Left ventricle myocardium superior (tissue), 1 donor: Measurements from ENCODE around the gene APOBEC3F. TPM values are rescaled to one million over a fixed set of nuclear protein-coding genes. Genes with fewer than 3 reads are reported as not detected.
"Not testable (repeated sequence)": the region's sequence is repeated elsewhere in the genome, so short reads cannot be mapped to it uniquely, and the experiment has no call there.

ENCODE experiments used
- ATAC-seq: fragments of 200-7000 bp; cut with Tn5 transposase; one replicate; pipeline ENCODE4 v1.9.1; 2020; ENCODE audit warnings: mild to moderate bottlenecking, moderate library complexity
- DNase-seq: peaks from one replicate; pipeline ENCODE4 v3.0.0-alpha.2; 2020
- intact Hi-C: fragments of 100-400 bp; cut with micrococcal nuclease; formaldehyde crosslinking; loops from one replicate; pipeline ENCODE4 v1.11.0; 2022
- total RNA-seq: library from RNA; stranded (reverse); fragmentation: NEBNext Ultra II Directional; extraction: Animal tissue kit (Norgen Biotek cat#: 25700); gene quantifications from one replicate; pipeline ENCODE4 v1.2.1, GENCODE V29; 2021
- donor health status: DM: no; HTN: yes; CAD: no; lungs with severe emphysema.

APOBEC3F gene
- total RNA-seq, 1 donor from 2014 or later: 4.4 TPM

GRCh38 chr22:39063904-39064303 is 23.2 kb downstream of the APOBEC3F start:
- ATAC-seq, DNase-seq, intact Hi-C loops: not testable (repeated sequence)

DNA sequence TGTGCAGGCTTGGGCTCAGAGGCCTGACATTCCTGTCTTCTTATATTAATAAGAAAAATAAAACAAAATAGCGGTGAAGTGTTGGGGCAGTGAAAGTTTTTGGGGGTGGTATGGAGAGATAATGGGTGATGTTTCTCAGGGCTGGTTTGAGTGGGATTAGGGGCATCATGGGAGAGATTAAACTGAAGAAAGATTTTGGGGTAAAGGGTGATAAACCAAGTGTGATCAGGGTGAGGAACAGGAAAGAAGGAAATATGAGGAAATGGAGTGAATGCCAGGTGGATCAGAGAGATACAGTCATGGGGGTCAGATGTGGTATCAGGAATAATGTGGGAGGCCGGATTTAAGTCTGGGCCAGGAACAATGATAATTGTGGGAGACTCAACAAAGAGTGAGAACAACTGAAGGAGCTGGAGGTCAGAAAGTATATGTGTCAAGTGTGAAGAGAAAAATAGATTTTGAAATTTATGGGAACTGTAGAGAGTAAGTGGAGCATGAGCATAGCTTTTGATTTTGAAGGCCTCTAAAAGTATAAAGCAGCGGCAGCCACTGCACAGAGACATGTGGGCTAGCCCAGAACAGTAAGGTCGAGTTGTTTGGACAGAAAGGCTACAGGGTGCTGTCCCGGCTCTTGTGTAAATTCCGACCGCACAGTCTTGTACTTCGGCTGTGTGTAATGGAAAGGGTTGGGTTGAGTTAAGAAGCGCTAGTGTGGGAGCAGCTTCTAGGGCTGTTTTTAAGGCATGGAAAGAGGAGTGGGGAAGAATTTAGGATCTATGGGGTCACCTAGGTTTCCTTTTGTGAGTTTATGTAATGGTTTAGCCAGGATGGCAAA is 26.0 kb downstream of the APOBEC3F start:
- intact Hi-C loops, DNase-seq, ATAC-seq: not testable (repeated sequence)

- no peak for ATAC-seq
Measured at GRCh38 chr22:39068033-39068785, 27.5 kb downstream of the APOBEC3F start.

DNA sequence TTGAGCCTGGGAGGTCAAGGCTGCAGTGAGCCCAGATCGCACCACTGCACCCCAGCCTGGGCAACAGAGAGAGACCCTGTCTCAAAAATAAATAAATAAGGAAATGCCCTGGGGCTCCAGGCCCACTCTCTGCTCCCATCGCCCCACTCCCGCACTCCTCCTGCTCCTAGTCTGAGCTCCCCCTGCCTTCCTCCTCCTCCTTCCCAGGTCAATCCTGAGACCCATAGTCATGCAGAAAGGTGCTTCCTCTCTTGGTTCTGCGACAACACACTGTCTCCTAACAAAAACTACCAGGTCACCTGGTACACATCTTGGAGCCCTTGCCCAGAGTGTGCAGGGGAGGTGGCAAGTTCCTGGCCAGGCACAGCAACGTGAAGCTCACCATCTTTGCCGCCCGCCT is 29.5 kb downstream of the APOBEC3F start:
- DNase-seq: no peak
- ATAC-seq: no peak
- intact Hi-C loops: no loop called here

More at GRCh38 chr22:39068033-39068785, 27.5 kb downstream of the APOBEC3F start:
- DNase-seq: peak; percentile 18
- intact Hi-C loops: no loop called here

- intact Hi-C loops, ATAC-seq: not testable (repeated sequence)
- peak; percentile 1 for DNase-seq
Measured at GRCh38 chr22:39072581-39072981, 31.9 kb downstream of the APOBEC3F start.

- DNase-seq: no peak
- intact Hi-C loops: no loop called here
- no peak for ATAC-seq
Measured at GRCh38 chr22:39073981-39074380, 33.3 kb downstream of the APOBEC3F start.

DNA sequence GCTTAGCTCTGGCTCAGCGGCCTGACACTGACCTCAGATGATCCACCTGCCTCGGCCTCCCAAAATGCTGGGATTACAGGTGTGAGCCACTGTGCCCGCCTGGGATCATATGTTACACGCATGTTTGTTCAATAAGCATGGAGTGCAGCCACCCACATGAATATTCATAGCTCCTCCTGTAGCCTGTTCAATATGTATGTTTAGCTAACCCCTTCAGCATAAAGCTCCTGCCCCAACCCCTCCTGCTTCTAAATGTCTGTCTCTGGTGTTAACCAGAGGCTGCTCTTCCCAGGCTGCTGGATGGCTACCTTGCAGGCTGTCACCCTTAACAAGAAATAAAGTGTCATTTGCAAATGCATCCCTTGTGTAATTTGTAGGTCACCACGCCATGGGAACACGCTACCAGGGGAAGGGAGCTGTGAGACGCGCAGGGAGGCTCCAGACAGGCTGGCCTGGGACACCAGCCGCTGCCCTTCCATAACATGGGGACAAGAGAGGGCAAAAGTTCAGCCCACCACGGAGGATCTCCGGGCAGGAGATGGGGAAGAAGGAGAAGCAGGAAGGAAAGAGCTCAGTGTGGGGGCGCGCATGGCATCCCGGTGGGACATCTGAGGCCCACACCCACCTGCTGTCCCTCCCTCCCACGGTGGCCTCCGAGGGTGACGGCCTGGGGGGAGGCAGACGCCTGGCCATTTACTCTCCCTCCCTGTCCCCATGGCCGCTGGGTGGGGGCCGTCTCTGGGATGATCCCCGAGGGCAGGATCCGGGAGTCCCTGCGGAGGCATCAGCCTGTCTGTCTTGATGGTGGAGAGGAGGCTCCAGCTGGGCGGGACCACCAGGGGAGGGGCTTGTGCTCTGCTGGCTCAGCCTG is 35.7 kb downstream of the APOBEC3F start:
- intact Hi-C loops: not testable (repeated sequence)
- ATAC-seq (peak; percentile 94), DNase-seq (peak; percentile 33)

DNA sequence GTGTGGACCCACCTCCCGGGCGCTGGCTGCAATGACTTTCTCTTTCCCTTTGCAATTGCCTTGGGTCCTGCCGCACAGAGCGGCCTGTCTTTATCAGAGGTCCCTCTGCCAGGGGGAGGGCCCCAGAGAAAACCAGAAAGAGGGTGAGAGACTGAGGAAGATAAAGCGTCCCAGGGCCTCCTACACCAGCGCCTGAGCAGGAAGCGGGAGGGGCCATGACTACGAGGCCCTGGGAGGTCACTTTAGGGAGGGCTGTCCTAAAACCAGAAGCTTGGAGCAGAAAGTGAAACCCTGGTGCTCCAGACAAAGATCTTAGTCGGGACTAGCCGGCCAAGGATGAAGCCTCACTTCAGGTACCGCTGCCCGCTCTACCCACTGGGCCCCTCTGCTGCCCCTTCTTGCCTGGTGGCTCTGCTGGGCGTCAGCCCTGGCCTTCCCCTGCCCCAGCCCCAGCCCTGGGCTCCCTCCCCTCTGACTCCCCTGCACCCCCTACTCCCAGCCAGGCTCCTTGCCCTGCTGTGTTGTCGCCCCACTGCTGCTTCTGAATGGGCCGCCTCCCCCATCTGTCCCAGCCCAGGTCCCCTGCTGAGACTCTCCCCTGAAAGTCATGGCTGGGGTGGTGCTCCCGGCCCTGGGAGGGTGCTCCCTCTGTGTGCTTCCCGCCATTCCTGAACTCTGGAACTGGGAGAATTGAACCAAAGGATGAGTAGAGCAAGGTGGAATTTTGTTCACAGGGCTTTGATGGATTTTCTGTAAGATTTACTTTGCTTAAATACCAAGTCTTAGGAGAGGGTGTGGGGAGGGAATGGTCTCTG is 36.6 kb downstream of the APOBEC3F start, which contains the start of gene APOBEC3G:
Gene APOBEC3G, plus strand, starts transcription at position 250 of the 815 bp plus-strand sequence. Its CDS starts 87 bp downstream, at position 337.
- peak; percentile 91 for ATAC-seq
- intact Hi-C loops: not testable (repeated sequence)

GRCh38 chr22:39077912-39078311 is 37.2 kb downstream of the APOBEC3F start:
- DNase-seq, ATAC-seq, intact Hi-C loops: not testable (repeated sequence)

More for the DNA sequence above, 36.6 kb downstream of the APOBEC3F start, which contains the start of gene APOBEC3G:
- DNase-seq: peak; percentile 72

GRCh38 chr22:39078329-39078728 is 37.7 kb downstream of the APOBEC3F start:
- intact Hi-C loops: no loop called here
- ATAC-seq: no peak
- DNase-seq: no peak

DNA sequence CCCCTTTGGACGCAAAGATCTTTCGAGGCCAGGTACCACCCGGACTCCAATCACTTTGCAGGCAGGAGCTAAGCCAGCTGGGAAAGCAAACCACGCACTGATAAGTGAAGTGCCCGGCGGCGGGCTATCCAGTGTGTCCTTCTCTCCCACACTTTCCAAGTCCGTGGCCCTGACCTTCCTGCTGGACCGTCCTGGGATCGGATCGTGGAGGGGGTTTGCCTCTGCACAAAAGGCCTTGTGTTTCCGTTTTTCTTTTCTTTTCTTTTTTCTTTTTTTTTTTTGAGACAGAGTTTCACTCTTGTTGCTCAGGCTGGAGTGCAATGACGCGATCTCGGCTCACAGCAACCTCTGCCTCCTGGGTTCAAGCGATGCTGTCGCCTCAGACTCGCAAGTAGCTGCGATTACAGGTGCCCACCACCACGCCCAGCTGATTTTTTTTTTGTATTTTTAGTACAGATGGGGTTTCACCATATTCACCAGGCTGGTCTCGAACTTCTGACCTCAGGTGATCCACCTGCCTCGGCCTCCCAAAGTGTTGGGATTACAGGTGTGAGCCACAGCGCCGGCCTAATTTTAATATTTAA is 38.5 kb downstream of the APOBEC3F start:
- DNase-seq, intact Hi-C loops, ATAC-seq: not testable (repeated sequence)

- intact Hi-C loops: no loop called here
- ATAC-seq (no peak), DNase-seq (no peak)
Measured at GRCh38 chr22:39080052-39080762, 39.5 kb downstream of the APOBEC3F start.

DNA sequence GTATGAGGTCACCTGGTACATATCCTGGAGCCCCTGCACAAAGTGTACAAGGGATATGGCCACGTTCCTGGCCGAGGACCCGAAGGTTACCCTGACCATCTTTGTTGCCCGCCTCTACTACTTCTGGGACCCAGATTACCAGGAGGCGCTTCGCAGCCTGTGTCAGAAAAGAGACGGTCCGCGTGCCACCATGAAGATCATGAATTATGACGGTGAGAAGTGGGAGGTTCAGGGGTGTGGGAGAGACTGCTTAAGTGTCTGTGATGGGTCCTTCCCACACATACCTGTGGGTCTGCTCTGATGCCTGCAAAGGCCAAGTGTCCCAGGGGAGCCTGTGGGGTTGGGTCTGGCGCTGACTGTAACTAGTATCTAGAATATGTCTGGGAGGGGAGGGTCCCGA is 40.4 kb downstream of the APOBEC3F start:
- DNase-seq: peak; percentile 13
- intact Hi-C loops: no loop called here
- ATAC-seq: no peak

- ATAC-seq: no peak
- peak; percentile 18 for DNase-seq
- intact Hi-C loops: no loop called here
Measured at GRCh38 chr22:39081598-39081997, 40.9 kb downstream of the APOBEC3F start.

DNA sequence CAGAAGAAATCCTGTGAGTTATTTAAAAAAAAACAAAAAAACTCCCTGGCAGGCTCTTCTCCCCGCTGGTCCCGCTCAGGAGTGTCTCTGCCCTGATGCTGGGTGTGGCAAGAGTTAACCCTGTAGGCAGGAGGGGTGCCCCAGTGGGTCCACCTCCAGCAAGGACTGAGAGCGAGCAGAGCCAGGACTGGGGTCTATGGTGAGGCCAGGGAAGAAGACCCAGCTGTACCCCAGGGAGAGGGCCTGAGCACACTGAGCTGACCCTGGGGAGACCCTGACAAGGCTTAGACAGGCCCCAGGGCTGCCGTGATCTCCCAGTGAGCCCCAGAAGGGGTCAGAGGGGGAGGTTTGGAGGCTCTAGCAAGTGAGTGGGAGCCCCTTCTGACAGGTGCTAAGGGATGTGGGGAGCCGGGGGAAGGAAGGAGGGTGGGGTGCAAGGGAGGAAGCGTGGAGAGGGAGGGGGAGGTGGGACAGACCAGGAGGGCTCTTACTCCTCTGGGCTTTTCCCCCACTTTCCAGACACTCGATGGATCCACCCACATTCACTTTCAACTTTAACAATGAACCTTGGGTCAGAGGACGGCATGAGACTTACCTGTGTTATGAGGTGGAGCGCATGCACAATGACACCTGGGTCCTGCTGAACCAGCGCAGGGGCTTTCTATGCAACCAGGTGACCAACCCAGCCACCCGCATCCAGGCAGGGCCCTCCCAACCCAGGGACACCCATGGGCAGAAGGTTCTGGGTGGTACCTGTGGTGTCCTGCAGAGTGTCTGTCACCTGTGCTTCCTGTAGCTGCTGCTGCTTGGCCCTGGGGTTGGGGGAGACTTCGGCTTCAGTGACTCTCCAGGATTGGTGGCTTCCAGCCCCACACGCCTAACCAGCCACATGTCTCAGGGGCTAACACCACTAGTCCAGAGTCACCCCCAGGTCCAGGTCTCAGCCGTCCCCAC is 42.8 kb downstream of the APOBEC3F start:
- DNase-seq (peak; percentile 17), ATAC-seq (no peak)
- intact Hi-C loops: no loop called here

DNA sequence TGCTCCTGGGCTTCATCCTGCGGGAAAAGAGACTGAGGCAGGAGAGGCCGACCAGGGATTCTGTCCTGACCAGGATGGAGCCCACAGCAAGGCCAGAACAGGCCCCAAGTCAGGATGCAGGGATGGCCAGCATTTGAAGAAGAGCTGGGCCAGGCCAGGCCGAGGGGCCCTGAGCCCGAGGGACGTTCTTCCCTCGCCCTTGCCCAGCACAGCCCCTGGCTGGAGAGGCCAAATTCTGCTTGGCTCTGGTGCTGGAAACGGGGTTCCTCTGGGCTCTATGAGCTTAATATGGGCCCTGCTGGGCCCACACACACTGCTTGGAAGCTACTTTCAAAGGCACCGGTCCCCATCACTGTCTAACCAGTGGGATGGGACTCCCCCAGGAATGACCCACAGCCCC is 44.0 kb downstream of the APOBEC3F start:
- intact Hi-C loops: no loop called here
- DNase-seq: peak; percentile 7
- ATAC-seq: no peak
